Measurements from ENCODE around the gene SPDYE1. TPM values are rescaled to one million over a fixed set of nuclear protein-coding genes. Genes with fewer than 3 reads are reported as not detected.
"Not testable (repeated sequence)": the region's sequence is repeated elsewhere in the genome, so short reads cannot be mapped to it uniquely, and the experiment has no call there.

SPDYE1 gene
- total and polyA plus RNA-seq, 7 experiments from 2014 or later: 0.07 to 0.30 (median 0.20) TPM; not detected in 3

GRCh38 chr7:43990829-43991228 lies 6.9 kb upstream of the SPDYE1 start:
- CTCF ChIA-PET; intact Hi-C loops (cut with micrococcal nuclease); H3K27me3 ChIP-seq (ENCODE audit: control insufficient read depth in 2 of 2, insufficient read depth in 2 of 2, low read length in 2 of 2); H3K27me3 Mint-ChIP-seq; H3K9me3 Mint-ChIP-seq; H3K27ac ChIP-seq (ENCODE audit: low read depth, low read length); DNase-seq; ATAC-seq; H3K4me1 ChIP-seq (ENCODE audit: control insufficient read depth in 2 of 2, insufficient read depth in 2 of 2, low read length in 2 of 2); H3K36me3 Mint-ChIP-seq; H3K36me3 ChIP-seq (ENCODE audit: control insufficient read depth in 2 of 3, insufficient read depth in 3 of 3, low read length in 3 of 3); H3K4me3 Mint-ChIP-seq; H3K27ac Mint-ChIP-seq; H3K4me3 ChIP-seq (ENCODE audit: low read length); H3K9me3 ChIP-seq (ENCODE audit: control insufficient read depth in 2 of 3, low read length in 3 of 3); POLR2A ChIA-PET; H3K4me1 Mint-ChIP-seq: not testable (repeated sequence)

DNA sequence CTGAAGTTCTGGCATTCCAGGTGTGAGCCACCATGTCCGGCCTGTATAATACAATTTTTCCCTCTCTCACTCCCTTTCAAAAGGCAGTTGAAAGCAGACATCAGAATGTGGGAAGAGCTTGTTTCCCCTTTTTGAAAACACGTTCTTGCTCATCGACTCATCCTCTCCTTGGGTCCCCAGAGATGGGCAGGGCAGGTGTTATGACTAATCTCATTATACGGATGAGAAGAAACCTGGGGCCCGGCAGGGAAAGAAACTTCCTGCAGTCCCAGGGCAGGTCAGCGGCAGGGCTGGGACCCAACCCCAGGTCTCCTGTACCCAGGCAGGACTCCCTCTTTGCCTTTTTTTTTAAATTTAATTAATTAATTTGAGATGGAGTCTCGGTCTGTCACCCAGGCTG lies 4.8 kb upstream of the SPDYE1 start:
- ATAC-seq: peak; percentile 27
- H3K36me3 Mint-ChIP-seq; H3K27ac Mint-ChIP-seq; H3K9me3 Mint-ChIP-seq; DNase-seq; POLR2A ChIA-PET; H3K4me1 ChIP-seq (ENCODE audit: control insufficient read depth in 2 of 2, insufficient read depth in 2 of 2, low read length in 2 of 2); H3K4me3 Mint-ChIP-seq; H3K4me3 ChIP-seq (ENCODE audit: low read length); H3K27me3 ChIP-seq (ENCODE audit: control insufficient read depth in 2 of 2, insufficient read depth in 2 of 2, low read length in 2 of 2); H3K36me3 ChIP-seq (ENCODE audit: control insufficient read depth in 2 of 3, insufficient read depth in 3 of 3, low read length in 3 of 3); H3K27ac ChIP-seq (ENCODE audit: low read depth, low read length); H3K27me3 Mint-ChIP-seq; intact Hi-C loops (cut with micrococcal nuclease); H3K9me3 ChIP-seq (ENCODE audit: control insufficient read depth in 2 of 3, low read length in 3 of 3); CTCF ChIA-PET; H3K4me1 Mint-ChIP-seq: not testable (repeated sequence)

DNA sequence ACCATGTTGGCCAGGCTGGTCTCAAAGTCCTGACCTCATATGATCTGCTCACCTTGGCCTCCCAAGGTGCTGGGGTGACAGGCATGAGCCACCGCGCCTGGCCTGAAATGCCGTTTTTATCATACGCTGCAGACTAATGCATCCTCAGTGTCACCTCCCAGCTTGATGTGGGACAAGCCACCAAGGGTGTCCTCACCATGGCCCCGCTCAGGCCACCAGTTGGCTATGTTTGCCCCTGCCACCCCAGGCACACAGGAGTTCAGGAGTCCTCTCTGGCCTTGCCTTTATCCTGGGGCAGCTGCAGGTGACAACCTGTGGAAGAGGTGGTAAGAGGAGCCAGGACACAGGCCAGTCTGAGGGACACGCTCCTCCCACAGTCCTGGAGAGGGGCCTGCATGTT lies 3.0 kb upstream of the SPDYE1 start:
- H3K27me3 ChIP-seq (ENCODE audit: control insufficient read depth in 2 of 2, insufficient read depth in 2 of 2, low read length in 2 of 2); H3K27ac ChIP-seq (ENCODE audit: low read depth, low read length); H3K4me3 Mint-ChIP-seq; H3K27me3 Mint-ChIP-seq; DNase-seq; POLR2A ChIA-PET; H3K9me3 ChIP-seq (ENCODE audit: control insufficient read depth in 2 of 3, low read length in 3 of 3); H3K9me3 Mint-ChIP-seq; H3K4me3 ChIP-seq (ENCODE audit: low read length); ATAC-seq; H3K36me3 ChIP-seq (ENCODE audit: control insufficient read depth in 2 of 3, insufficient read depth in 3 of 3, low read length in 3 of 3); intact Hi-C loops (cut with micrococcal nuclease); H3K4me1 ChIP-seq (ENCODE audit: control insufficient read depth in 2 of 2, insufficient read depth in 2 of 2, low read length in 2 of 2); H3K4me1 Mint-ChIP-seq; H3K36me3 Mint-ChIP-seq; H3K27ac Mint-ChIP-seq; CTCF ChIA-PET: not testable (repeated sequence)

DNA sequence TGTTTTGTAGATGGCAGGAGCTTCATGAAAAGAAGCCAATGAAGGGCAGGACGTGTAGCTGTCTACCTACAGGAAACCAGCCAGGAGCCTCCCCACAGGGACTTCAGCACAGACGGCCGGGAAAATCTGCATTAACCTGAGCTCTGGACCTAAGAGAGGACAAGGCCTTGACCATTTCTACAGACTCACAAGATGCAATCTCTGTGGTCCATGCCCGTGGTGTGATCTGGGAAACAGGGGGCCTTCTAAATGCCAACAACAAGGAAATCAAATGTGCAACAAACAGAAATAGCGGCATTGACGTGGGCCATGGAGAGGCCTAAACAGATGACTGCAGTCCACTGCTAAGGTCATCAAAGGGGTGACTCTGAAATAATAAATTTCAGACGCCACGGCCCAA lies 14.4 kb downstream of the SPDYE1 start:
- POLR2A ChIA-PET; H3K9me3 ChIP-seq (ENCODE audit: control insufficient read depth in 2 of 3, low read length in 3 of 3); H3K4me1 ChIP-seq (ENCODE audit: control insufficient read depth in 2 of 2, insufficient read depth in 2 of 2, low read length in 2 of 2); CTCF ChIA-PET; intact Hi-C loops (cut with micrococcal nuclease); H3K9me3 Mint-ChIP-seq; H3K36me3 Mint-ChIP-seq; H3K27me3 ChIP-seq (ENCODE audit: control insufficient read depth in 2 of 2, insufficient read depth in 2 of 2, low read length in 2 of 2); H3K36me3 ChIP-seq (ENCODE audit: control insufficient read depth in 2 of 3, insufficient read depth in 3 of 3, low read length in 3 of 3); H3K4me3 Mint-ChIP-seq; DNase-seq; H3K4me1 Mint-ChIP-seq; H3K27ac Mint-ChIP-seq; ATAC-seq; H3K4me3 ChIP-seq (ENCODE audit: low read length); H3K27me3 Mint-ChIP-seq; H3K27ac ChIP-seq (ENCODE audit: low read depth, low read length): not testable (repeated sequence)

DNA sequence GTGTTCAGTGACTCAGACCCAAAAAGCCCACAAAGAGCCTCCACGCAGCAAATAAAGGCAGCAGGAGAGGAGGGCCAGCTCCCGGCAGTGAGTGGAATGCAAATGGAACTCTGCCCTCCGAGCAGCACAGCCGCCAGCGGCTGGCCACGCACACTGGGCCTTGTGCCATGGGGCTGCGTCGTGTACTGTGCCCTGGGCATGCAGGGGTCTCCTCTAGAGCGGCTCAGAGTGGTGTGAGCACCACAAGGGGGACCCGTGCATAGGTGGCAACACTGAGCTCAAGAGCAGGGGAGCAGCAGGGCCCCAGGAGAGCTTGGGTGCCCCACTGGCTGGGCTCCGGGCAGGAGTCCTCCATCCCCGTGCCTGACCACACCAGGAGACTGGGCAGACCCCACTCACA lies 17.4 kb downstream of the SPDYE1 start:
- H3K9me3 Mint-ChIP-seq; H3K36me3 ChIP-seq (ENCODE audit: control insufficient read depth in 2 of 3, insufficient read depth in 3 of 3, low read length in 3 of 3); H3K36me3 Mint-ChIP-seq; H3K27me3 Mint-ChIP-seq; CTCF ChIA-PET; H3K27ac Mint-ChIP-seq; H3K27ac ChIP-seq (ENCODE audit: low read depth, low read length); H3K9me3 ChIP-seq (ENCODE audit: control insufficient read depth in 2 of 3, low read length in 3 of 3); POLR2A ChIA-PET; H3K4me1 ChIP-seq (ENCODE audit: control insufficient read depth in 2 of 2, insufficient read depth in 2 of 2, low read length in 2 of 2); H3K4me3 ChIP-seq (ENCODE audit: low read length); ATAC-seq; H3K27me3 ChIP-seq (ENCODE audit: control insufficient read depth in 2 of 2, insufficient read depth in 2 of 2, low read length in 2 of 2); DNase-seq; H3K4me3 Mint-ChIP-seq: not testable (repeated sequence)
- intact Hi-C loops (cut with micrococcal nuclease): loop anchor here in 1 of 2 donors (5.0 kb wide), 2 partner anchors 557 to 1103 kb away; partner anchors contain the start of genes C7orf25 and DDX56
- H3K4me1 Mint-ChIP-seq: peaks cover 0 to 17% (median 8%) of the 10 kb centered on the region in 7 donors

GRCh38 chr7:44018857-44019807 lies 21.4 kb downstream of the SPDYE1 start:
- Mint-ChIP-seq H3K4me1 (peaks cover 5 to 25% (median 15%) of the 10 kb centered on the region in 7 donors), H3K4me3 (peak overlapping the region; percentile 87 to 94 (median 89)), H3K27ac (peak overlapping the region; percentile 80 to 93 (median 89))
- ChIA-PET POLR2A (interaction anchor here (0.6 to 1.4 kb wide), 3 partner anchors 25 to 181 kb away, joined by 3 to 11 read pairs (median 3); partner anchors contain the start of gene DBNL), CTCF (interaction anchor here (0.8 to 1.8 kb wide), 5 partner anchors 24 to 546 kb away, joined by 3 to 5 read pairs (median 4); partner anchors contain the start of gene YKT6)
- not testable (repeated sequence) for H3K36me3 Mint-ChIP-seq; H3K27me3 ChIP-seq (ENCODE audit: control insufficient read depth in 2 of 2, insufficient read depth in 2 of 2, low read length in 2 of 2); H3K4me1 ChIP-seq (ENCODE audit: control insufficient read depth in 2 of 2, insufficient read depth in 2 of 2, low read length in 2 of 2); H3K9me3 ChIP-seq (ENCODE audit: control insufficient read depth in 2 of 3, low read length in 3 of 3); H3K9me3 Mint-ChIP-seq; H3K36me3 ChIP-seq (ENCODE audit: control insufficient read depth in 2 of 3, insufficient read depth in 3 of 3, low read length in 3 of 3); H3K27me3 Mint-ChIP-seq
- H3K4me3 ChIP-seq (ENCODE audit: low read length): peak overlapping the region; percentile 79
- ATAC-seq (peak; percentile 99), DNase-seq (peak; percentile 98 to 99 (median 98))
- intact Hi-C loops (cut with micrococcal nuclease): loop anchor here (1.0 to 5.0 kb wide), 10 partner anchors 25 to 1107 kb away; partner anchors contain the start of genes DBNL (in 2 of the 2), YKT6 (in 2 of the 2), C7orf25 (in 1 of the 2) and DDX56 (in 1 of the 2)
- H3K27ac ChIP-seq (ENCODE audit: low read depth, low read length): peak overlapping the region; percentile 85

All from naive thymus-derived CD4-positive, alpha-beta T cell (primary cell).